GM18519 (cell line): Measurements from ENCODE around the gene PLEKHG3.

Experiments used
- ATAC-seq: cut with Tn5 transposase; IDR thresholded peaks from one replicate; pipeline ENCODE4 v1.9.1; 2021; ENCODE audit warnings: mild to moderate bottlenecking, moderate library complexity; ENCODE audit not compliant: unreplicated experiment, low FRiP score

The PLEKHG3 gene

DNA sequence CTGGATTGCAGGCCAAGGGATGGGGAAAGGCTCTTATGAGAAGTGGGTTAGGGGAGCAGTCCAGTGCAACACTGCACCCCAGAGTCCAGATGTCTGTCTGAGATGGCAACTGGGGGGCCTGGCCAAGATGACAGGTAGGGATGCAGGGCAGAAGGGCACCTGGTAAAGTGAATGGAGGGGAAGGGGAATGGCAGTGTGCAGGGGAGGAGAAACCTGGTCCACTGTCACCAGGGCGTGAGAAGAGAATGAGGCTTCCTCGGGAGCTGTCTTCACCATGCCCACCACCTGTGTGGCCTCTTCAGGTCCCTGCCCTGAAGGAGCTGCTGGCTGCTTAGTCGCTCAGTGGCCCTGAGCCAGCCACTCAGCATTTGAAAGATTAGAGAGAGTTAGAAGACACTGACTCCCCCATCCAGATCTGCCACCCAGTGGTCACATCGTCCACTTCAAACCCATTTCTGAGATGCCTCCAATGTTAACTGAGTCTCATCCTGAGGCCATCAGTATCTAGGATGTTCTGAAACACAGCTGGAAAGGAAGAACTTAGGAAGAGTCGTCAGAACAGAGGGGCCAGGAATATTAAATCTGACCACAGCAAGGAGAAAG lies 57.3 kb downstream of the PLEKHG3 start:
- no peak for ATAC-seq

DNA sequence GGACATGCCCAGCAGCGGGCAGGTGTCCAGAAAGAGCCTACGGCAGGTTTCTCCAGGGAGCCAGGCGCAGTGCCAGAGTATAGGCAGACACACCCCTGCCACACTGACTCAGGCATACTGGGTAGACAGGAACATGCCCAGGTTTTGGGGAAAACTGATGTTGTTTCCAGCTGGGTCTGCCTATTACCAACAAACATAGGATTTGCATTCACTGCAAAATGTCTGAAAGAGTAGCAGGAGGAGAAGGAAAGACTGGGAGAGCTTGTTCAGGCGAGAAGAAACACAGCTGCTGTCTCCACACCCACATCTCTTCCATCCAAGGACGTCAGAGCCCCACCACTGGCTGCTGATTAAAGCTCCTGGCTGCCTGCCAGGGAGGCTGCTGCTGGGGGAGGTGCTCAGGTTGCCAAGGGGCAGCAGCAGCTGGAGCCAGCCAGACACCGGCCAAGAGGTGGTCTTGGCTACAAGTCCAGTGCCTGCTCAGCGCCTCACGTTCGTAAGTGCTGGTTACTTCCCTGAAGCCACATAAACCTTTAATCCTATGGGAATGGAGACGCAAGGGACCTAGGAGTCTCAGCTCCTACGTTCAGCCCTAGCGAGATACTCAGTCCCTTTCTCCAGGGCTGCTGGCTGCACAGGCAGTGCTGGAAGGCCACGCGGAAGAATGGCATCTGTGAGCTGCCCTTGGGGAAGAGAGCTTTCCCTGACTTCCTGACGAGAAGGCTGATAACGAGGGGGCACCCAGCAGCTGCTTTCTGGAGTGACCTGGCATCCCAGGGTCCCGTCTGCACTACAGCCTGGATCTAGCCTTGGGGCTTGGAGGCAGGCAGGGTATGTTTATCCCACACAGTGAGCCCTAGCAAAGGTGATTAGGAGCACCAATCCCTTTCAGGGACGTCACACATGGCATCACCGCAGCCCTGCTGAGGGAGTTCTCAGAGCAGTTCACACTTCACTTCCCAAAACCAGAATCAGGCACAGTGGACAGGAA lies 58.1 kb downstream of the PLEKHG3 start:
- ATAC-seq: no peak

DNA sequence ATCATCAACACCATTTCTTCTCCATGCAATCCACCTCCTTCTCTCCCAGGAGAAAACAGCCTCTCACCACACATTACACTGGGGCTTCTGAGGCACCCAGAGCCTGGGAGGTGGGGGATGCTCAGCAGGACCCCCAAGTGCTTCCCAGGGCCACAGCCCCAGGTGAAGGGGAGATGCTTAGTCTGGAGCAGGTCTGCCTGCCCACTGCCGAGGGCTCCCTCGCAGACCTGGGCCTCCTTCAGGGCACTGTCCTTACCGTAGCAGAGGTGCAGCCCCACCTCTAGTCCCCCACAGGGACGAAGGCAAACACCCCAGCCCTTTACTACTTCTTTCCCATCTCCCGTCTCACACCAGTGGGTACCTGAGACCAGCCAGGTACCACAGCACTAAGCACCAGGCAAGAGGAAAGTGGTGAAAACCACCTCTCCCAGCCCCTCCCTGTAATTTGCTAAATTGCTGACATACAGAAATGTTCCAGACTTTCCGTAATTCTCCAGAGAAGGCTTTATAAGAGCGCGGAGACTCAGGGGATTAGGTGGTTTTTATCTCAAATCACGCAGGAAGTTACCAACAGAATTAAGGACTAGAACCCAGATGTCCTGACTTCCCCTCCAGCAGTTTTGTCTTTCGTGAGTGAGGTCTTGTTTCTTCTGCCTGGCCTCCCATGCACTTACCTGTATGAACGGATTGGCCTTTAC lies 59.0 kb downstream of the PLEKHG3 start:
- no peak for ATAC-seq

DNA sequence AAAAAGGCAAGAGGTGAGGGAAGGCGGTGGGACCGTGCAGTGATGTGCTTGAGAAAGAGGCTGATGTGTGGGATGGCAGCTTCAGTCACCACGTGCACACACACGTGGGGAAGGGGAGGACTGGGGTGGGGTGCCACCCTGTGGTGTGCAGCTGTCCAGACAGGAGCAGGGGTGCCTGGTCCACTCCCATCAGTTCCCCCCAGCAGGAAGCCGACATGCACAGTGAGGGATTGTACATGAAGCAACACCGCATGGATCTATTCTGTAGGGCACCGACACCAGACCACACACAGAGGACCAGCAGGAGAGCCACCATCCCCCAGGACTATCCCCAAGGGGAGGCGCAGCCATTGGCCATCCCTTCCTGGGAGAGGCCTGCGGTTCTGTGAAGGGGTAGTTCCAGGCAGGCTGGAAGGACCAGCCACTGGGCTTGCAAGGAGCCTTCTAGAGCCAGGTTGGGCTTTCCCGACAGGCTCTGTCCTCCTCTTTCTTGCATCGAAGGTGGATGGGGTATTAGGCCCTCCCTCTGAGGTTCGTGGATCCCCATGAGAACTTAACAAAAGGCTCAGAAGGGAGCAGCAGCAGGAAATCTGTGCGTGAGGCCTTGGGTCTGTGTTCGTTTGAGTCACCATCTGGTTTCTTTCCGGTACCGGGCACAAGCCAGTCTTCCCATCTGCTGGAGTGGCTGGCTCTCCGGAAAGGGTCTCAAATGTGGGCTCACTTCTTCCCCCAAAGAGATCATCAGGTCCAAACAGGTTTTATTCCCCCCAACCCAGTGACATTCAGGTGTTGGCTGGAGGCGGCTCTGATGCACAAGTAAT lies 59.8 kb downstream of the PLEKHG3 start:
- no peak for ATAC-seq

DNA sequence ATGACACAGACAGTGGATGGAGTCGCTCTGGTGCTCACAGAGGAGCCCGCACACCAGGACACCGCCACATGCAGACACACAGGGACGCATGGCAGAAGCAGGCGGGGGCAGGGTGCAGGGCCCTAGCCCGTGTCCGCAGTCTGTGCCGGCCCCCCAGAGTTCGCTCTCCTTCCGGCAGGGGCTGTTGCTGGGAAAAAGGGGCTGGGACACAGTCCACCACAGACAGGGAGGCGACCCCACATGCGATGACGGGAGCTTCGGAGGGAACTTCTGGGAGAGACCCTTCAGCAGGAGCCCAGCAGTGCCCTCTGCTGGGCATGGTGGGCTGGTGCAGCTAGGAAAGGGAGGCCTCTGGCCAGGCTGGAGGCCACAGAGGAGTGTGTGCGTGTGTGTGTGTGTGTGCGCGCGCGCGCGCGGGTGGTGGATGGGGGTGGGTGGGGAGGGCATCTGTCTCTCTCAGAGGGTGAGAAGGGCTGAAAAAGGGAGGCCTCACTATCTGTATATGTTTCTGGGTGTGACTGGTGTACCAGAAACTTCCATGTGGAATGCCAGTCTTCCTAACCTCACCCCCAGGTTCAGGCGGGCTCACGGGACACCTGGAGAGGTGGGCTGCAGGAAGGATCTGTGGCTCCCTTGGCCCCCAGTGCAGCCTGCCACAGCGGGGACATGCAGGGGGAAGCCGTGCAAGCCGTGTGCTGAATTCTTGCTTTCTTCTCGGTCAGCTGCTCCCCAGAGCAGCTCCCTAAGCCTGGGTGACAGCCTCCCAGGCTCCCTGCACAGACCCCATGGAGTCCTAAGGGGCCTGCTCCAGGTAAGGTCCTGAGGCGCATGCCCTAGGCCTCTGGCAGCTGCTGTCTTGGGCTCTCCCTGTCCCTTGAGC lies 60.7 kb downstream of the PLEKHG3 start:
- ATAC-seq: no peak

DNA sequence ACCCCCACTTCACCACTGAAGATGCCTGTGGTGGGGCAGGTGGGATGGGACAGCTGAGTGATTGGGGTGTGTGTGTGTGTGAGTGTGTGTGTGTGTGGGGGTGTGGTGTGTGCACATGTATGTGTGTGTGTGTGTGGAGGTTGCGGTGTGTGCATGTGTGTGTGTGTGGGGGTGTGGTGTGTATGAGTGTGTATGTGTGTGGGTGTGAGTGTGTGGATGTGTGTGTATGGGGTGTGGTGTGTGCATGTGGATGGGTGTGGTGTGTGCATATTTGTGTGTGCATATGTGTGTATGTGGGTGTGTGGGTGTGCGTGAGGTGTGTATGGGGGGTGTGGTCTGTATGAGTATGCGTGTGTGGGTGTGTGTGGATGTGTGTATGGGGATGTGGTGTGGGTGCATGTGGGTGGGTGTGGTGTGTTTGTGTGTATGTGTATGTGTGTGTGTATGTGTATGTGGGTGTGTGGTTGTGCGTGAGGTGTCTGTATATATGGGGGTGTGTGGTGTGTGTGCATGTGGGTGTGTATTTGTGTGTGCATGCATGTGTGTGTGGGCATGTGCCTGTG lies 61.6 kb downstream of the PLEKHG3 start:
- ATAC-seq: no peak

DNA sequence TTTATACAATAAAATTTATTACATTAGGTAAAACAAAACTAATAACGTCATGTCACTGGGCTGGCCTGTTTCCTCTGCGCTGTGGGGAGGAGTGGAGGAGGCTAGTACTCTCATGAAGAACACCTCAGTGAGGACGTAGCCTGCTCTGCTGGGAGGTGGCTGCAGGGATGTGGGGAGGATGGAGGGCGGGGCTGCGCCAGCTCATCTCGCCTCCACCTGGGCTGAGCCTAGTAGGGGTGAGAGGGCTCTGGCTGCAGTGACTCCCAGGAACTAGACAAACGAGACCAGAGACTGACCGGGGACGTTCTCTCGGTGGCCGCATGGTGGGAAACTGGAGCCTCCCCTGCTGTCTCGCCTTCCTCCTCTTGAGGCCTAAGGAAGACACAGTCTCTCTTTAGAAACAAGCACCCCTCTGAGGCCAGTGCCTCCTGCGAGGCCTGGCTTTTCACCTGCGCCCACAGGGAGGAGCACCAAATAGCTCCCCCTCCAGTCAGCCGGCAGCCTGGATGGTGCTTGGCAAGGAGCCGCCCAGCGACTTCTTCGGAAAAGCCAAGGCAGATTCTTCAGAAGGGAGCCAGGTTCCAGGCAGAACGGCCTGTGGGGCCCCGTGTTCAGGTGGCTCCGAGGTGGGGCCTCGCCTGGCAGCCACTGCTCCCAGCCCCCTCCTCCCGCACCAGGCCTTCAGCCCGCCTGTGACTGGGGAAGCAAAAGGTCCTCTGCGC lies 62.4 kb downstream of the PLEKHG3 start:
- ATAC-seq: no peak

DNA sequence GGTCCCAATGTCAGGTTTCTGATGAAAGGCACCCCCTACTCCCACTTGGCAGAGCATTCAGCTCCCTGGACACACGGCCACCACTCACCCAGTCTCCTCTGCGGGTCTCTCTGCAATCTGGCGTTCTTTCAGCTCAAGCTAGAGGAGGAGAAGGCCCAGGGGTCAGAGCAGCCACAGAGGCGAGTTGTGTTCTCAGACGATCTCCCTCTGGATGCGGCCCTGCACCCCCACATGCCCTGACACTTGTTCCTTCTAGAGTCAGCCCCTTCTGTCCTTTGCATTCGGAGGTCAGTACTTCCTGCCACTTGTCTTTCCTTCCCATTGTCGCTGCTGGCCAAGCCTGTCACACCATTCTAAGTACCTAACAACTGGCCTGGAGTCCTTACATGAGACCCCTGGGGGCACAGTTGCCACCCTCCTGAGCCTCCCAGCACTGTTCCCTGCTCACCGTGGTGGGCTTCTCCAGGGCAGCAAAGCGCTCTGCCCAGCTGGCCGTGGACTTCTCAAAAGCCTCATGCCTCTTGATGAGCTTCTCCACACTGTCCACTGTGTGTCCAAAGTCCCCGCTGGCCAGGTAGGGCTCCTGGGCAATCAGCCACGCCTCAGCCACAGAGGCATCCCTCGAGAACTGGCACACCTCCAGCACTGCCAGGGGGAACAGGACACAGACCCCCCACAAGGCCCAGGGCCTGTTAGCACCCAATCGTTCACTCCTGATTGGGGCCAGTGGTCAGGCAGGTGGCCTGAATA lies 63.2 kb downstream of the PLEKHG3 start:
- no peak for ATAC-seq

DNA sequence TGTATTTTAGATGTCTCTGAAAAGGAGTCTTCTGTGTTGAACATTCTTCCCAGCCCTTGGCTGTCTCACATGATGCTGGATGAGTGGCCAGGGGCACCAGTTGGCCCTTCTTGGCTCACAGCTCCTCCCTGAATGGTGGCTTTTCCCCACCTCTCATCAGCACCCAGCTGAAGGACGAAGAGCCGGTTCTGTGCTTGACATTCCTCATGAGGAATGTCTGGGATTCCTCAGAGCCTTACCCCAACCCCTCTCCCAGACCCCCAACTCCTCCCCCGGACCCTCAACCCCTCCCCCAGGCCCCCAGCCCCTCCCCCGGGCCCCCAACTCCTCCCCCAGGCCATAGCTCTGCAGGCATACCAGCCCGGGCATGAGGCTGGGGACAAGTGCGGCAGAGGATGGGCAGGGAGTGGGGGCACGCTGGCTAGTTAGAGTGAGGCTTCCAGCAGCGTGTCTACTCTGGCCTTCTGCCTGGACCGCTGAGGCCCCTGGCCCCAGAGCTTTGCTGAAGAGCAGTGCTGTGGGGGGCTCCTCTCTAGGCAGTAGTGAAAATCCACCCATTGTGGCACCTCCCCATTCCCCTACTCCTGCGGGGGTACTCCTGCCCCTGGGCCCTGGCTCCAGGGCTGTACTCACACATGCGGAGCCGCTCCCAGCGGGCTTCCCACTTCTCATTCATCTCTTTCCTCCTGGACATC lies 64.3 kb downstream of the PLEKHG3 start:
- no peak for ATAC-seq

DNA sequence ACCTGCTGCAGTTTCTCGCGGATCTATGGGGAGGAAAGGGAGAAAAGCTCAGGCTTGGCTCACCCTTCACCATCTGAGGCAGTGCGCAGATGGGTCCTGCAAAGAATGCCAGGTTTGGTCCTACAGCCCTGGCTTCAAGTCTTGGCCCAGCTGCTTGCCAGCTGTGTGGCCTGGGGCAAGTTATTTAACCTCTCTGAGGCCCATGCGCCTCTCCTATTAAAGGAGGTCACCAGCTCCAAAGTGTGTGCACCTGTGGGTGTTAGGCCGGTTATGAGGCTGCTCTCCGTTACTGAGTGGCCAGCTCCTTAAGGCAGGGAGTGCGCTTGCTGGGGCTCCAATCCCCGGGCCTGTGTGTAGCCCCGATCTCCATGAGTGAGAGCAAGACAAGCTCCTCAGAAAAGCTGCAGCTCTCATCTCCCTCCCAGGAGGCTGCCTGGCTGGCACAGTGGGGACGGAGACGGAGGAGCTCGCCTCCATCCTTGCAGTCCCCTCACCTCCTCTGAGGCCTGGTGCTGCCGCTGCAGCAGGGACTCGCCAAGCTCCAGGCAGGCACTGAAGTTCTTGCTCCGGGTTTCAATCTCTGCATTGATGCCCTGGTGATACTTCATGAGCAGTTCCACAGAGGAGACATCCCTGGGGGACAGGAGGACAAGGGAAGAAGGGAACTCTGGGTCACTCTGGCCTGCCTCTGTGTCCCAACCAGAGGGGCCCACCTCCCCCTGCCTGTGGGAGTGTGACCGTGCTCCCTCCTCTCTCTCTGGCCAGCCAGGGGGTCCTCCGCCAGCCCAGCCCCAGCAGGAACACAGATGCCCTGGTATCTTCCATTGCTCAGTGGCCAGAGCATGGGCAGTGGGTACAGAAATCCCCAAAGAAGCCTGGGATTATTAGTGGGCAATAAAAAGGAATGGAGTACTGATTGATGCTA lies 65.1 kb downstream of the PLEKHG3 start:
- no peak for ATAC-seq

DNA sequence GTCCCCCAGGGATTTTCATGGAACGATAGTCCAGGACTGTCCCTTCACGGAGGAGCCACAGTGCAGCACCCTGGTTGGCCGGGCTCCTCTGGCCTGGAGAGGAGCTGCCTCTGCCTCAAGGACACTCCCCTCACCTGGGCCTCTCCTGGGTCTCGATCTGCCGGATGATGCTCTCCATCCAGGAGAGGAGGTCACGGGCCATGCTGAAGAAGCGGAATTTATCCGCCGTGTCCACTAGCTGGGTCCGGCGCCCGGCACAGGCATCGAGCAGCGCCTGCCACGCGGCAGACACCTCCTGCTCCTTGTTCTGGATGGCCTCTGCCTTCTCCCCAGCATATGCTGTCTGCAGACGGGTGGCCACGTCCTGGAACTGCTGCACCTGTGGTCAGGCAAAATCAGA lies 66.5 kb downstream of the PLEKHG3 start:
- ATAC-seq: no peak

DNA sequence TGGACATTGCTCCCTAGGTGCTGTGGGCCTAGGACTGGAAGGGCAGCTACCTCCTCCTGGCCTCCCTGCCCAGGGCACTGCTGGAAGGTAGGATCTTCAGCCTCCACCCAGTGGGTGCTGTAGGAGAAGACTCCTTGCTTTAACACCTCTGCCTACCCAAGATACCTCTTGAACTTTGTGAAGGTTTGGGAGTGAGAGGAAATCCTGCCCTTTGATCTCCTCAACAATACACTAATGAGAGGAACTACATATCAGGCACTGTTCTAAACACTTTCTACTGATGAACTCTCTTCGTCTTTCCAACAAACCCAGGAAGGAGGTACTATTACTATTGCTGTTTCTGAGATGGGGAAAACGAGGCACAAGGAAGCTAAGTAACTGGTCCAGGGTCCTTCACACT lies 66.9 kb downstream of the PLEKHG3 start:
- ATAC-seq: no peak

DNA sequence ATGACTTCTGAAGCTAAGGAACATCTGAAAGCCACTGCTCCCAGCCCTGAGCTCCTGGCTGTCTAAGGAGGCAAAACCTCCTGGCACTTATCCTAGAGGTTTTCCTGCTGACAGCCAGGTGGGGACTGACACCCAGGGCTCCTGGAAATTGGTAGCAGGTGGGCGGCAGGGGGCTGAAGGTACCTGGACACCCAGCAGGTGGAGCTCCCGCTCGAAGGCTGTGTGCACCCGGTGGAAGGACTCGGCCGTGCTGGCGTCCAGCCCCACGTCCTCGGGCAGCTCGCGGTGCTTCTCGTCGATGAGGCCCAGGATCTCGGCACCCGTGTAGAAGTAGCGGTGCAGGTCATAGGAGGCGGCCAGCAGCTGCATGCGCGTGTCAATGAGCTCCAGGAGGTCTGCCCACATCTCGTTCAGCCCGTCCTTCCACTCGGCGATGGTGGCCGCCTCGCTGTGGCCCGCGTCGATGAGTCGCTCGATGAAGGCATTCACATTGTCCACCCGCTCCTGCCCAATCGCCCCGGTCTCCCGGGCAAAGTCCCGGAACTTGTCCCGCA lies 68.2 kb downstream of the PLEKHG3 start:
- ATAC-seq: no peak

DNA sequence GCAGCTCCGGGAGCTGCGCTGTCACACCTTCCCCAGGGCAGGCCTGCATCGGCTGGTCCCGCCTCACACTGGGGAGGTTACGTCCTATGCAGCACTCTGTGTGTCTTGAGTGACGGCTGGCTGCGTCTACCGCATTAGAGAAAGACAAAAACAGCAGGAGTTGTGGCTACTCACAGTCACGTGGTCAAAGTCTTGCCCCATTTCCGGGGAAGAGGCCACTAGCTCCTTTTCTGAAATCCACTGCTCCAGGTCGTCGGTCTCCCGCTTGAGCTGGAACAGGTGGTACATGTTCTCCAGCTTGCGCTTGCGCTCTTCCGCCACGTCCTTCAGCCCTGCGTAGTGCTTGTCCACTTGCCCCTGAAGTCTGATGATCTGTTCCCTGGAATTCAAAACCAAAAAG lies 68.8 kb downstream of the PLEKHG3 start:
- ATAC-seq: no peak

DNA sequence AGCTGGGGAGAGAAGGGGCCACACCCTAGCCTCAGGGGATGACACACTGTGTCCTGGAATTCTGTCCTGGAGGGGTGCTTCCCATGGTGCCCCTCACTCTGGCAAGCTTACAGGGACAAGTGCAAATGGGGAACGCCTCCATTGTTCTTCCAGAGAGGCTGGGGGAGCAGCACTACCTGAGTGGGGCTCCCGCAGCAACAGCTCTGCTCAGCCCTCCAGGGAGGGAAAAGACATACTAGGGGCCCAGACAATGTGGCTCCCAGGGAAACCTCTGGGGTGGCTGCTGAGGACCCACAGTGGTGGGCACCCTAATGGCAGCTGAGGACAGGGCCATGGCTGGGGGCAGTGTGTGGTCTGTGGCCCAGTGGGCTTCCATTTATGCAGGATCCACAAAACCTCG lies 69.4 kb downstream of the PLEKHG3 start:
- no peak for ATAC-seq

DNA sequence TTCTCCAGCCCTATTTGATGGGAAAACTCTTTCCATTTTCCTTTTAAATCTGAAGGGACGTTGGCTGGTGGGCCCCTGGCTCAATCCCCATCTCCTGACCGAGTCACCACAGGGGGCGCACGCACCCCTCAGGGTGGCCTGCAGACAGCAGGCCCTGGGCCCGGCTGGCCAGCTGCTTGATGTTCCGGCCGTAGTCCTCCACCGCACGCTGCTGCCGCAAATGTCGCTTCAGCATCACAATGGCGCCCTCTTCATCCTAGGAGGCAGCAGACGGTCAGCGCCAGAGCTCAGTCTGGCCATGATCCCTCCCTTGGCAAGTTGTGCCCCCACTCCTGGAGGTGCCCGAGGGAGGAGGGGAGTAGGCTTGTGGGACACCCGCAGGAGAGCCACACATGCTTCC lies 70.0 kb downstream of the PLEKHG3 start:
- ATAC-seq: no peak
